Astrocyte of the cerebellum (primary cell): ENCODE measurements around the gene BLID.
A peak's percentile ranks its signal among the peaks of the same experiment; 100 is the strongest.

Experiments used
- DNase-seq: peaks from one replicate; pipeline ENCODE4 v3.0.0-alpha.2; 2011; ENCODE audit warnings: low read depth
- H3K4me3 ChIP-seq: 2 replicates; pipeline ENCODE4 v1.5.1; 2011; ENCODE audit warnings: mild to moderate bottlenecking, low read depth, low read length, moderate library complexity
- CTCF ChIP-seq: IDR thresholded peaks from 2 replicates; pipeline ENCODE4 v1.5.1; 2012; ENCODE audit warnings: low read length, low read depth, moderate library complexity, mild to moderate bottlenecking; ENCODE audit errors: missing control alignments
- in situ Hi-C: cut with HindIII; loops from 2 replicates; pipeline ENCODE4 v1.10.0; 2017; ENCODE audit warnings: low sequenced_read_pairs

BLID gene

GRCh38 chr11:122108192-122108799 is 7.7 kb downstream of the BLID start:
- DNase-seq: no peak
- TF ChIP-seq CTCF: peak; percentile 71
- no peak overlapping the region for H3K4me3 ChIP-seq
- in situ Hi-C loops: loop anchor here (5.0 kb wide), 1 partner anchor 84 kb away; no protein-coding TSS in a partner anchor

GRCh38 chr11:122107566-122107965 is 8.4 kb downstream of the BLID start:
- no peak for DNase-seq
- TF ChIP-seq CTCF: no peak
- in situ Hi-C loops: loop anchor here (5.0 kb wide), 1 partner anchor 85 kb away; no protein-coding TSS in a partner anchor

GRCh38 chr11:122107045-122107444 is 9.0 kb downstream of the BLID start:
- H3K4me3 ChIP-seq: no peak overlapping the region
- TF ChIP-seq CTCF: no peak
- in situ Hi-C loops: loop anchor here (5.0 kb wide), 1 partner anchor 85 kb away; no protein-coding TSS in a partner anchor
- DNase-seq: no peak

More at GRCh38 chr11:122107566-122107965, 8.4 kb downstream of the BLID start:
- H3K4me3 ChIP-seq: no peak overlapping the region

GRCh38 chr11:122105044-122105758 is 10.8 kb downstream of the BLID start:
- H3K4me3 ChIP-seq: no peak overlapping the region
- DNase-seq: no peak
- in situ Hi-C loops: loop anchor here (5.0 kb wide), 1 partner anchor 87 kb away; no protein-coding TSS in a partner anchor
- no peak for TF ChIP-seq CTCF

- TF ChIP-seq CTCF: no peak
- no peak for DNase-seq
- in situ Hi-C loops: loop anchor here (5.0 kb wide), 1 partner anchor 457 kb away; no protein-coding TSS in a partner anchor
- H3K4me3 ChIP-seq: no peak overlapping the region
Measured at GRCh38 chr11:122104341-122104740, 11.7 kb downstream of the BLID start.

- in situ Hi-C loops: loop anchor here (5.0 kb wide), 1 partner anchor 456 kb away; no protein-coding TSS in a partner anchor
- H3K4me3 ChIP-seq: no peak overlapping the region
- TF ChIP-seq CTCF: no peak
- no peak for DNase-seq
Measured at GRCh38 chr11:122103726-122104125, 12.3 kb downstream of the BLID start.
